Measurements from ENCODE around the gene SMARCC2. TPM values are rescaled to one million over a fixed set of nuclear protein-coding genes. Genes with fewer than 3 reads are reported as not detected.

Gene SMARCC2
- total and polyA plus RNA-seq, 2 of the 13 experiments (the other 11 are each of a cell fraction or from before 2014, with no cell fraction given), result 21.3 to 24.1 TPM

DNA sequence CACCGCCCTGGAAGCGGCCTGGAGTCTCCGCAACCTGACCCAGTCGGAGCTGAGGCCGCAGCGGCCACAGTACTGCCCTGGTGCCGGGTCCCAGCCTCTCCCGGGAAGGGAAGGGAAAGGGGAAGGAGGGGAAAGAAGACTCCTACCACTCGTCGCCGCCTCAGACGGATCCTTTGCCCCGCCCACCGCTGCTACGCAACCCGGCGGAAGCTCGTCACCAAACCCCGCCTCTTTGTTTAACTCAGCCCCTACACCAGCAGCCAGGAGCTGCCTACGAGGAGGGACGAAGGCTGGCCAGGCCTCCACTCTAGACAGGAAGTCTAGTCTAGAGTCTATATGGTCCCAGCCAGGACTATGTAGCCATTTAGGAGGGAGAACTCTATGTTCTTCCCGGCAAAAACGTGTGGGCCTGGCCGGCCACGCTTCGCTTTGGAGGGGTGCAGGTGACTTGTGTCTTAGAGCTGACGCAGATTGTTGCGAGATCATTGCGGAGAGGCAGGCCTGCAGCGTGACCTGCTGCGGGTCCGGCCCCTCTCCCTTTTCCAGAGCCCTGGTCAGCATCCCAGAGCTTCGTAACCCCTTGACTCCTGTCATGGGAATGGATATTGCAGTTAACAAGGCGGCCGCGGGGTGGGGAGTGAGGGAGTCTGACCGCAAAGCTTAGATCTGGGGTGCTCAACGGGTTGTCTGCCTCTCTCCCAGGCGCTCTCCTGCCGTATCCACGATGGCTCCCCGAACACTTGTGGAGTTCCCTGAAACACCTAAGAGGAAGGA is 32.7 kb upstream of the SMARCC2 start, which contains the start of gene RNF41 (continued):
- TF ChIP-seq, protein P1, sequence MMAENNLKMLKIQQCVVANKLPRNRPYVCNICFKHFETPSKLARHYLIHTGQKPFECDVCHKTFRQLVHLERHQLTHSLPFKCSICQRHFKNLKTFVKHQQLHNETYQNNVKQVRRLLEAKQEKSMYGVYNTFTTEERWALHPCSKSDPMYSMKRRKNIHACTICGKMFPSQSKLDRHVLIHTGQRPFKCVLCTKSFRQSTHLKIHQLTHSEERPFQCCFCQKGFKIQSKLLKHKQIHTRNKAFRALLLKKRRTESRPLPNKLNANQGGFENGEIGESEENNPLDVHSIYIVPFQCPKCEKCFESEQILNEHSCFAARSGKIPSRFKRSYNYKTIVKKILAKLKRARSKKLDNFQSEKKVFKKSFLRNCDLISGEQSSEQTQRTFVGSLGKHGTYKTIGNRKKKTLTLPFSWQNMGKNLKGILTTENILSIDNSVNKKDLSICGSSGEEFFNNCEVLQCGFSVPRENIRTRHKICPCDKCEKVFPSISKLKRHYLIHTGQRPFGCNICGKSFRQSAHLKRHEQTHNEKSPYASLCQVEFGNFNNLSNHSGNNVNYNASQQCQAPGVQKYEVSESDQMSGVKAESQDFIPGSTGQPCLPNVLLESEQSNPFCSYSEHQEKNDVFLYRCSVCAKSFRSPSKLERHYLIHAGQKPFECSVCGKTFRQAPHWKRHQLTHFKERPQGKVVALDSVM (CRISPR knock-in tag; IDR thresholded peaks at IDR 0.05), result peak; percentile 90
- TF ChIP-seq NR2F1 (CRISPR knock-in tag; IDR thresholded peaks at IDR 0.05), result no peak
- TF ChIP-seq, protein P2, sequence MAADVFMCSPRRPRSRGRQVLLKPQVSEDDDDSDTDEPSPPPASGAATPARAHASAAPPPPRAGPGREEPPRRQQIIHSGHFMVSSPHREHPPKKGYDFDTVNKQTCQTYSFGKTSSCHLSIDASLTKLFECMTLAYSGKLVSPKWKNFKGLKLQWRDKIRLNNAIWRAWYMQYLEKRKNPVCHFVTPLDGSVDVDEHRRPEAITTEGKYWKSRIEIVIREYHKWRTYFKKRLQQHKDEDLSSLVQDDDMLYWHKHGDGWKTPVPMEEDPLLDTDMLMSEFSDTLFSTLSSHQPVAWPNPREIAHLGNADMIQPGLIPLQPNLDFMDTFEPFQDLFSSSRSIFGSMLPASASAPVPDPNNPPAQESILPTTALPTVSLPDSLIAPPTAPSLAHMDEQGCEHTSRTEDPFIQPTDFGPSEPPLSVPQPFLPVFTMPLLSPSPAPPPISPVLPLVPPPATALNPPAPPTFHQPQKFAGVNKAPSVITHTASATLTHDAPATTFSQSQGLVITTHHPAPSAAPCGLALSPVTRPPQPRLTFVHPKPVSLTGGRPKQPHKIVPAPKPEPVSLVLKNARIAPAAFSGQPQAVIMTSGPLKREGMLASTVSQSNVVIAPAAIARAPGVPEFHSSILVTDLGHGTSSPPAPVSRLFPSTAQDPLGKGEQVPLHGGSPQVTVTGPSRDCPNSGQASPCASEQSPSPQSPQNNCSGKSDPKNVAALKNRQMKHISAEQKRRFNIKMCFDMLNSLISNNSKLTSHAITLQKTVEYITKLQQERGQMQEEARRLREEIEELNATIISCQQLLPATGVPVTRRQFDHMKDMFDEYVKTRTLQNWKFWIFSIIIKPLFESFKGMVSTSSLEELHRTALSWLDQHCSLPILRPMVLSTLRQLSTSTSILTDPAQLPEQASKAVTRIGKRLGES (CRISPR knock-in tag; IDR thresholded peaks at IDR 0.05; ENCODE audit: borderline replicate concordance), result no peak
- TF ChIP-seq, protein P3, sequence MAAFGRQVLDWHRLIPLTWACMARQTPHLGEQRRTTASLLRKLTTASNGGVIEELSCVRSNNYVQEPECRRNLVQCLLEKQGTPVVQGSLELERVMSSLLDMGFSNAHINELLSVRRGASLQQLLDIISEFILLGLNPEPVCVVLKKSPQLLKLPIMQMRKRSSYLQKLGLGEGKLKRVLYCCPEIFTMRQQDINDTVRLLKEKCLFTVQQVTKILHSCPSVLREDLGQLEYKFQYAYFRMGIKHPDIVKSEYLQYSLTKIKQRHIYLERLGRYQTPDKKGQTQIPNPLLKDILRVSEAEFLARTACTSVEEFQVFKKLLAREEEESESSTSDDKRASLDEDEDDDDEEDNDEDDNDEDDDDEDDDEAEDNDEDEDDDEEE (CRISPR knock-in tag; IDR thresholded peaks at IDR 0.05), result 0 out of 2 replicates have a peak, but pooled peaks have one; percentile 41
- peak; percentile 40; the same call in 1 of the 2 replicates for TF ChIP-seq ZNF333 (CRISPR knock-in tag; IDR thresholded peaks at IDR 0.05; ENCODE audit: borderline replicate concordance)
- TF ChIP-seq, protein P4, sequence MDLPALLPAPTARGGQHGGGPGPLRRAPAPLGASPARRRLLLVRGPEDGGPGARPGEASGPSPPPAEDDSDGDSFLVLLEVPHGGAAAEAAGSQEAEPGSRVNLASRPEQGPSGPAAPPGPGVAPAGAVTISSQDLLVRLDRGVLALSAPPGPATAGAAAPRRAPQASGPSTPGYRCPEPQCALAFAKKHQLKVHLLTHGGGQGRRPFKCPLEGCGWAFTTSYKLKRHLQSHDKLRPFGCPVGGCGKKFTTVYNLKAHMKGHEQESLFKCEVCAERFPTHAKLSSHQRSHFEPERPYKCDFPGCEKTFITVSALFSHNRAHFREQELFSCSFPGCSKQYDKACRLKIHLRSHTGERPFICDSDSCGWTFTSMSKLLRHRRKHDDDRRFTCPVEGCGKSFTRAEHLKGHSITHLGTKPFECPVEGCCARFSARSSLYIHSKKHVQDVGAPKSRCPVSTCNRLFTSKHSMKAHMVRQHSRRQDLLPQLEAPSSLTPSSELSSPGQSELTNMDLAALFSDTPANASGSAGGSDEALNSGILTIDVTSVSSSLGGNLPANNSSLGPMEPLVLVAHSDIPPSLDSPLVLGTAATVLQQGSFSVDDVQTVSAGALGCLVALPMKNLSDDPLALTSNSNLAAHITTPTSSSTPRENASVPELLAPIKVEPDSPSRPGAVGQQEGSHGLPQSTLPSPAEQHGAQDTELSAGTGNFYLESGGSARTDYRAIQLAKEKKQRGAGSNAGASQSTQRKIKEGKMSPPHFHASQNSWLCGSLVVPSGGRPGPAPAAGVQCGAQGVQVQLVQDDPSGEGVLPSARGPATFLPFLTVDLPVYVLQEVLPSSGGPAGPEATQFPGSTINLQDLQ (CRISPR knock-in tag; IDR thresholded peaks at IDR 0.05), result no peak
- no peak for TF ChIP-seq HES4 (CRISPR knock-in tag; IDR thresholded peaks at IDR 0.05; ENCODE audit: borderline replicate concordance)
- no peak for TF ChIP-seq NFIB (CRISPR knock-in tag; IDR thresholded peaks at IDR 0.05; ENCODE audit: borderline replicate concordance)
- TF ChIP-seq, protein P5, sequence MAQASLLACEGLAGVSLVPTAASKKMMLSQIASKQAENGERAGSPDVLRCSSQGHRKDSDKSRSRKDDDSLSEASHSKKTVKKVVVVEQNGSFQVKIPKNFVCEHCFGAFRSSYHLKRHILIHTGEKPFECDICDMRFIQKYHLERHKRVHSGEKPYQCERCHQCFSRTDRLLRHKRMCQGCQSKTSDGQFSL (CRISPR knock-in tag; IDR thresholded peaks at IDR 0.05), result no peak
- TF ChIP-seq HHEX (CRISPR knock-in tag; IDR thresholded peaks at IDR 0.05), result no peak
- no peak for TF ChIP-seq ZNF260 (CRISPR knock-in tag; IDR thresholded peaks at IDR 0.05; ENCODE audit: borderline replicate concordance, low read depth)
- peak; percentile 31 for TF ChIP-seq U2AF1 (optimal IDR thresholded peaks at IDR 0.05; ENCODE audit: low read depth, low read length)
- peak; percentile 54; the same call in 1 of the 2 replicates for TF ChIP-seq ZNF567 (CRISPR knock-in tag; IDR thresholded peaks at IDR 0.05; ENCODE audit: borderline replicate concordance)
- TF ChIP-seq, protein P6, sequence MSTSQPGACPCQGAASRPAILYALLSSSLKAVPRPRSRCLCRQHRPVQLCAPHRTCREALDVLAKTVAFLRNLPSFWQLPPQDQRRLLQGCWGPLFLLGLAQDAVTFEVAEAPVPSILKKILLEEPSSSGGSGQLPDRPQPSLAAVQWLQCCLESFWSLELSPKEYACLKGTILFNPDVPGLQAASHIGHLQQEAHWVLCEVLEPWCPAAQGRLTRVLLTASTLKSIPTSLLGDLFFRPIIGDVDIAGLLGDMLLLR (CRISPR knock-in tag; IDR thresholded peaks at IDR 0.05), result no peak
- peak; percentile 49 for TF ChIP-seq RBM39 (IDR thresholded peaks at IDR 0.05; ENCODE audit: low read depth, low read length, poor library complexity, severe bottlenecking)
- TF ChIP-seq SIN3A (IDR thresholded peaks at IDR 0.05; ENCODE audit: borderline replicate concordance, low read depth, low read length), result peak; percentile 45; the same call in 1 of the 2 replicates
